GM21717 (cell line): ENCODE measurements around the gene MUC5B.

Source experiments
- ATAC-seq: cut with Tn5 transposase; IDR thresholded peaks from one replicate; pipeline ENCODE4 v1.9.1; 2021; ENCODE audit warnings: mild to moderate bottlenecking, moderate library complexity; ENCODE audit not compliant: unreplicated experiment

The MUC5B gene

GRCh38 chr11:1279674-1280055 is 56.8 kb downstream of the MUC5B start:
- no peak for ATAC-seq

- no peak for ATAC-seq
These were observed 57.5 kb downstream of the MUC5B start for GRCh38 chr11:1280116-1281035.

GRCh38 chr11:1281326-1281973 is 58.6 kb downstream of the MUC5B start:
- no peak for ATAC-seq

- ATAC-seq, result no peak
These were observed 59.1 kb downstream of the MUC5B start for GRCh38 chr11:1281974-1282365.

GRCh38 chr11:1283091-1283511 is 60.2 kb downstream of the MUC5B start:
- ATAC-seq, result no peak

- no peak for ATAC-seq
These were observed 61.0 kb downstream of the MUC5B start for GRCh38 chr11:1283906-1284305.

- ATAC-seq, result no peak
These were observed 62.5 kb downstream of the MUC5B start for GRCh38 chr11:1285316-1285744.

GRCh38 chr11:1285876-1286275 is 63.0 kb downstream of the MUC5B start:
- ATAC-seq, result no peak

GRCh38 chr11:1287928-1288327 is 65.1 kb downstream of the MUC5B start:
- ATAC-seq, result no peak

GRCh38 chr11:1288426-1289151 is 65.7 kb downstream of the MUC5B start:
- ATAC-seq, result no peak

GRCh38 chr11:1289211-1289935 is 66.5 kb downstream of the MUC5B start:
- ATAC-seq, result no peak

GRCh38 chr11:1290052-1291040 is 67.5 kb downstream of the MUC5B start:
- ATAC-seq, result no peak

- no peak for ATAC-seq
These were observed 68.6 kb downstream of the MUC5B start for GRCh38 chr11:1291295-1292017.

GRCh38 chr11:1292018-1292643 is 69.3 kb downstream of the MUC5B start:
- no peak for ATAC-seq

- ATAC-seq, result no peak
These were observed 70.1 kb downstream of the MUC5B start for GRCh38 chr11:1292644-1293618.

- ATAC-seq, result no peak
These were observed 70.8 kb downstream of the MUC5B start for GRCh38 chr11:1293619-1294015.

- no peak for ATAC-seq
These were observed 72.2 kb downstream of the MUC5B start for GRCh38 chr11:1295086-1295485.
